GM12865 (cell line): ENCODE data around the gene SCN1B.
A peak's percentile ranks its signal among the peaks of the same experiment; 100 is the strongest.

ENCODE experiments used
- DNase-seq: peaks from one replicate; pipeline ENCODE4 v3.0.0; 2010; ENCODE audit warnings: low read depth
- H3K4me3 ChIP-seq: 2 replicates; pipeline ENCODE4 v1.5.1; 2011; ENCODE audit warnings: mild to moderate bottlenecking, low read depth, low read length, control low read depth
- TF ChIP-seq, protein P1 (sequence below): IDR thresholded peaks from 2 replicates; pipeline ENCODE4 v1.5.1; 2011; ENCODE audit warnings: low read length, control low read depth, low read depth, inconsistent platforms; ENCODE audit not compliant: insufficient read depth; ENCODE audit errors: missing control alignments

Gene SCN1B

DNA sequence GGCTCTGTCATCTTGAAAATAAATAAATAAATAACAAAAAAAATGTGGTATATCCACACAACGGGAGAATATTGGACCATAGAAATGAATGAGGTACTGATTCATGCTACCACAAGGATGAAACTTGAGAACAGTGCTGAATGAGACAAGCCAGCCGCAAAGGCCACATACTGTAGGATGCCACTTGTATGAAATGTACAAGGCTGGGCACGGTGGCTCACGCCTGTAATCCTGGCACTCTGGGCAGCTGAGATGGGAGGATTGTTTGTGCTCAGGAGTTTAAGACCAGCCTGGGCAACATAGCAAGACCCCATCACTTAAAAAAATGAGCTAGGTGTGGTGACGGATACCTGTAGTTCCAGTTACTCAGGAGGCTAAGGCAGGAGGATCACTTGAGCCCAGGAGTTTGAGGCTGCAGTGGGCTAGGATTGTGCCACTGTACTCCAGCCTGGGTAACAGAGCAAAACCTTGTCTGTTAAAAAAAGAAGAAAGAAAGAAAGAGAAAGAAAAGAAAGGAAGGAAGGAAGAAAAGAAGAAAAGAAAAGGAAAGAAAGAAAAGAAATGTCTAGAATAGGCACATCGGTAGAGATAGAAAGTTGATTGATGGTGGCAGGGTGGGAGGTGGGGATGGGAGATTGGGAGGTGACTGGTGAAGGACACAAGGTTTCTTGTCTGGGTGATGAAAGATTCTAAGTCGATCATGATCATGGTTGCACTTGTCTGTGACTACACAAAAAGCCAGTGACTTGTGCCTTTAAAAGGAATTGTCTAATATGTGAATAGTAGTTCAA is 31.5 kb downstream of the SCN1B start:
- no peak overlapping the region for H3K4me3 ChIP-seq
- TF ChIP-seq, protein P1, sequence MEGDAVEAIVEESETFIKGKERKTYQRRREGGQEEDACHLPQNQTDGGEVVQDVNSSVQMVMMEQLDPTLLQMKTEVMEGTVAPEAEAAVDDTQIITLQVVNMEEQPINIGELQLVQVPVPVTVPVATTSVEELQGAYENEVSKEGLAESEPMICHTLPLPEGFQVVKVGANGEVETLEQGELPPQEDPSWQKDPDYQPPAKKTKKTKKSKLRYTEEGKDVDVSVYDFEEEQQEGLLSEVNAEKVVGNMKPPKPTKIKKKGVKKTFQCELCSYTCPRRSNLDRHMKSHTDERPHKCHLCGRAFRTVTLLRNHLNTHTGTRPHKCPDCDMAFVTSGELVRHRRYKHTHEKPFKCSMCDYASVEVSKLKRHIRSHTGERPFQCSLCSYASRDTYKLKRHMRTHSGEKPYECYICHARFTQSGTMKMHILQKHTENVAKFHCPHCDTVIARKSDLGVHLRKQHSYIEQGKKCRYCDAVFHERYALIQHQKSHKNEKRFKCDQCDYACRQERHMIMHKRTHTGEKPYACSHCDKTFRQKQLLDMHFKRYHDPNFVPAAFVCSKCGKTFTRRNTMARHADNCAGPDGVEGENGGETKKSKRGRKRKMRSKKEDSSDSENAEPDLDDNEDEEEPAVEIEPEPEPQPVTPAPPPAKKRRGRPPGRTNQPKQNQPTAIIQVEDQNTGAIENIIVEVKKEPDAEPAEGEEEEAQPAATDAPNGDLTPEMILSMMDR, result no peak
- DNase-seq, result no peak

GRCh38 chr19:35062942-35063341 is 32.7 kb downstream of the SCN1B start:
- no peak overlapping the region for H3K4me3 ChIP-seq
- TF ChIP-seq, protein P1, result no peak
- no peak for DNase-seq

DNA sequence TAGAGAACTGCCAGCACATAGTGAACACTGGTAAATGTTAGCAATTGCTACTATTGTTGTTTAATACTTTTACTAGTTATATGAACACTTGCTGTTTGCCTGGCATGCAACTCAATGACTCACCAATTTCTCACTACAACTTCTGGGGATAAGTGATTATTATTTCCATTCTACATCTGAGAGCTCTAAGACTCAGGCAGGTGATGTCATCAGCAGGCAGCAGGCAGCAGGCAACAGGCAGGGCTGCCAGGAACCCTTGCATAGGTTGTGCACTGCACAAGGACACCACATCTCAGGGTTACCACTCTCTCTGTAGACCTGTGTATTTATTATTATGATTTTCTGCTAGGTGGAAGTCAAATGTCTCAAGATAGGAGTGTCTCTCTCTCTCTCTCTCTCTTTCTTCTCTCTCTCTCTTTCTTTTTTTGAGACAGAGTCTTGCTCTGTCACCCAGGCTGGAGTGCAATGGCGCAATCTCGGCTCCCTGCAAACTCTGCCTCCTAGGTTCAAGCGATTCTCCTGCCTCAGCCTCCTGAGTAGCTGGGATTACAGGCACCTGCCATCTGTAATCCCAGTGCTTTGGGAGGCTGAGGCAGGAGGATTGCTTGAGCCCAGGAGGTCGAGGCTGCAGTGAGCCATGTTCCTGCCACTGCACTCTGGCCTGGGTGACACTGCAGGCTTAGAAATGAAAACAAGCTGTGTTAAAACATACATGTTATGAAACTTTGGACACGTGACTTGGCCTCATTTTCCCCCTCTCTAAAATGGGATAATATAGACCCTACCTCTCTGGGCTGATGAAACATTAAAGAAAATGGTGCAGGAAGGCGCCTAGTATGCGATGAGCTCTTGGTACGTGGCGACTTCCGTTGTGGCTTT is 33.9 kb downstream of the SCN1B start:
- DNase-seq, result no peak
- TF ChIP-seq, protein P1, result no peak
- H3K4me3 ChIP-seq, result no peak overlapping the region

- TF ChIP-seq, protein P1, result no peak
- no peak for DNase-seq
- no peak overlapping the region for H3K4me3 ChIP-seq
Observed at GRCh38 chr19:35065574-35065973, 35.3 kb downstream of the SCN1B start.

- TF ChIP-seq, protein P1, result no peak
Observed at GRCh38 chr19:35066121-35066520, 35.9 kb downstream of the SCN1B start.

DNA sequence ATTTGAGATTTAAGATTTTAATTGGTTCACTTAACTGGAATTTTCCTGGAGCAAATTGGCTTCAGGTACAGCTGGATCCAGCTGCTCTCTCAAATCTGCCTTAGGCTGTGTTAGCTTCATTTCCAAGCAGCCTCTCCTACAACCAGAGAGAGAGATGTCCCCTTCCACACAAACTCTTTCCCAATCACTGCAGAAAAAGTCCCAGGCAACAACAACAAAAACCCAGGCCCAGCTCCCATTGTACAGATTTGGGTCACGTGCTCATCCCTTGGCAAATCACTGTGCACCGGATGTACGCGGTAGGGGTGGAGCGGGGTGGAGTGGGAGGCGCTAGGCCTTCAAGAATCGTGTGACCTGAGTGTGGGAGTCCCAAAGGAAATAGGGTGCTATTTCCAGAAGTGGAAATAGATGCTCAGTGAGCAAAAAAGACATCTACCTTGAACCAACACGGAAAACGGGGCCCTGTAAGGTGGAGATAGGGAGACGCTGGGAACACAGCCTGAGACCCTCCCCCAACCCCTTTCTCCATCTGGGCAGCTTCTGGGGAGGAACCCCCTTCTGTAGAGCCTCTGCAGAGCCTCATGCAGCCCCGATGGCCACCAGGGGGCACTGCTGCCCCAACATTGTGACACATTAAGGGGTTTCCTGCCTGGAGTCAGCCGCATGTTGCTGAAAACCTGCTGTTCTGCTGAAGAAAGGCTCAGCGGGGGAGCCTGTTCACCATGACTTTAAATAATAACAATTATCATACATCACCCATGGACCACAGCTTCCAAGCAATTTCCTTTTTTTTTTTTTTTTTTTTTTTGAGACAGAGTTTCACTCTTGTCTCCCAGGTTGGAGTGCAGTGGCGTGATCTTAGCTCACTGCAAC is 36.7 kb downstream of the SCN1B start:
- DNase-seq, result peak; percentile 90
- H3K4me3 ChIP-seq, result no peak overlapping the region
- TF ChIP-seq, protein P1, result peak; percentile 87

More at GRCh38 chr19:35066121-35066520, 35.9 kb downstream of the SCN1B start:
- no peak for DNase-seq
- no peak overlapping the region for H3K4me3 ChIP-seq
